SIG-M5 treated with dmso at 0.1 percent for 504 hours (cell line): Measurements from ENCODE around the gene DCTPP1.
A peak's percentile ranks its signal among the peaks of the same experiment; 100 is the strongest.

Experiments used
- DNase-seq: peaks from one replicate; lab custom pipeline; 2025; ENCODE audit not compliant: unreplicated experiment; lab: John Stamatoyannopoulos, UW

The DCTPP1 gene

DNA sequence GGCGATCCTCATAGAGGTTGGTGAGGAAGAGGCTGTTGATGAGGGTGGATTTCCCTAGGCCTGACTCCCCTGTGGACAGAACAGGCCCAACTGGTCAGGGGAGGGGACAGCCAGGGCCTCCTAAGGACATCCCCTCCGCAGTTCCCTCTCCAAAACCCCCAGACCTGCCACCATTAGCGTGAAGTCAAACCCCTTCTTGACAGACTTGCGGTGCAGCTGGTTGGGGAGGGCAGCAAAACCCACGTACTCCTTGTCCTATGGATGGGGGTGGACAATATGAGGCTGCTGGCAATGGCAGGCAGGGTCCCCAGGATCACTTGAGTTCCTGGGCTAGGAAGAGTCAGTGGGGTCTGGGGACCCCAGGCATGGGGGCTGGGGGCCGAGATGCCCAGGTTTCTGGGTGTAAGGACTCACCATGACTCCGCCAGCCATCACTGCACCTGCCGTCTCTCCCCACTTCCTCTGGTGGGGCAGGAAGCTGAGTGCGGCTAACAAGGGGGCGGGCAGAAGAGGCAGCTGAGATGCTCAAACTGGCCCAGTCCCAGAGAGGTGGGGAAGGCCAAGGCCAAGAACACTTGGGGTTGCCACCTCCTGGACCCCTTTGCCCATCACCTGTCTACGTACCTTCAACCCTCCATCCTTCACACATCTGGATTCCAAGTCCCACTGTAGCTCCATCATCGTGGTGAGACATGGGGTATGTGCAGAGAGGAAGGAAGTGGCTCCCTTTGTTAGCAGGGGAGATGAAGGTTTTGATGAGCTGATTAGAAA lies 47.5 kb downstream of the DCTPP1 start, which contains the start of gene SEPTIN1:
Gene SEPTIN1 (minus strand): TSS at position 451 of the 771 bp plus-strand sequence. CDS start 19 bp downstream, at position 432.
- DNase-seq = no peak

DNA sequence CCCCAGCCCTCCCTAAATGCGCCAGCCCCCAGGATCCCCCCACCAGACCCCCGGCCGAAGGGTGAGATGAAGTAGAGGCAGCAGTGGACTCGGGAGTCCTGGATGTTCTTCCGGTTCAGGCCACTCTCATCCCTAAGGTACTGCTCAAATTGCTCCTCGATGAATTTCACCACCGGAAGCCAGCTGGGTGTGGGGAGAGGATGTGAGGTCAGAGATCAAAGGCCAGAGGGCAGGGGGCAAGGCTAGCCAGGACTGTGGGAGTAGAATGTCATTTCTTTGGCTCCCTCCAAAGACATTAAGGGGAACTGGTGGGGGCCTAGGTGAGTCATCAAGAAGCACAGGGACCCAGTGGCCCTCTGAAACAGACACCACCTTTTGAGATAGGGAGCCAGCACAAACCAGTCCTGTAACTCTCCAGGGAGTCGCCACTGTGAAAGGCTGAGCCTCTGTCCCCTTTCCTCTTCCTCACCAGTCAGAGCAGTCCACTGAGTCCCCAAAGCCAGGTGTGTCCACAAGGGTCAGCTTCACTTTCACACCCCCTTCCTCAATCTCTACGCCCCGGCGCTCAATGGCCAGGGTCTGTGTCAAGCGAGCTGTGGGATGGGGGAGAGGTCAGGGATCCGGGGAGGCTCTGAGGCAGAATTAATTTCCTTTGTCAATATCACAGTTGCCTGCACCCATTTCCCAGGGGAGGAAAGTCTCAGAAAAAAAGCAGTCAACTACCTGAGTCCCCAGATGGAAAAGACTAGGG lies 48.4 kb downstream of the DCTPP1 start:
- DNase-seq = no peak

DNA sequence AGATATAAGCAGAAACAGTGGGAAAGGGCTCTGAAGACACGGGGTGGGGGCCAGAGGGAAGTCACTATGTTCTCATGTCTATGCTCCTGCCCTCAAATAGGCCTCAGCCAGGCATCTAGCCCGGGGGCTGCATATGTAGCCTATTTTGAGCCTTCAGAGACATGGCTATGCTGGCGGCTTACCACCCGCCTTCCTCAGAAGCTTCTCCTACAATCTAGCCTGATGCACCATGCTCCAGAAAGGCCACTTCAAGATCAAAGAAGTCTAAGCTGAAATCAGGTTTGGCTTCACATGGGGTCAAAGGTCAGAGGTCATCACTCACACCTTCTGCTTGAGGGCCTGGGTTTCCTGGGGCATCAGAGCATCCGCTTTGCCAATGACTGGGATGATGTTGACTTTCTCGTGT lies 49.0 kb downstream of the DCTPP1 start:
- DNase-seq = no peak

DNA sequence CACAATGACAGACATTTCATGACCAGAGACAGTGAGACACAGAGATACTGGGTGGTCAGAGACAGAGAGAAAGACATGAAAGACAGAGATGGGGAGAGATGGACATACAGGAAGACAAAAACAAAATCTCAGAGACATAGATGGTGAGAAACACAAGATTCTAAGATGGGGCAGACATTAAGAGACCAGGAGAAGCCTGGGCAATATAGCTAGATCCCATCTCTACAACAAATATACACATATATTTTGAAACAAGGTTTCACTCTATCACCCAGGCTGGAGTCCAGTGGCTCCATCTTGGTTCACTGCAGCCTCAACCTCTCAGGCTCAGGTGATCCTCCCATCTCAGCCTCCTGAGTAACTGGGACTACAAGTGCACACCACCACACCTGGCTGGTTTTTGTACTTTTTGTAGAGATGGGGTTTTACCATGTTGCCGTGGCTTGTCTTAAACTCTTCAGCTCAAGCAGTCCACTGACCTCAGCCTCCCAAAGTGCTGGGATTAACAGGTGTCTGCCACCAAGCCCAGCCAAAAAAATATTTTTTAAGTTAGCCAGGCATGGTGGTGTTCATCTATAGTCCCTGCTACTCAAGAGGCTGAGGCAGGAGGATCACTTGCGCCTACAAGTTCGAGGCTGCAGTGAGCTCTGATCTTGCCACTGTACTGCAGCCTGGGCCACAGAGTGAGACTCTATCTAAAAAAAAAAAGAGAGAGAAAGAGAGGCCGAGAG lies 49.6 kb downstream of the DCTPP1 start:
- no peak for DNase-seq

DNA sequence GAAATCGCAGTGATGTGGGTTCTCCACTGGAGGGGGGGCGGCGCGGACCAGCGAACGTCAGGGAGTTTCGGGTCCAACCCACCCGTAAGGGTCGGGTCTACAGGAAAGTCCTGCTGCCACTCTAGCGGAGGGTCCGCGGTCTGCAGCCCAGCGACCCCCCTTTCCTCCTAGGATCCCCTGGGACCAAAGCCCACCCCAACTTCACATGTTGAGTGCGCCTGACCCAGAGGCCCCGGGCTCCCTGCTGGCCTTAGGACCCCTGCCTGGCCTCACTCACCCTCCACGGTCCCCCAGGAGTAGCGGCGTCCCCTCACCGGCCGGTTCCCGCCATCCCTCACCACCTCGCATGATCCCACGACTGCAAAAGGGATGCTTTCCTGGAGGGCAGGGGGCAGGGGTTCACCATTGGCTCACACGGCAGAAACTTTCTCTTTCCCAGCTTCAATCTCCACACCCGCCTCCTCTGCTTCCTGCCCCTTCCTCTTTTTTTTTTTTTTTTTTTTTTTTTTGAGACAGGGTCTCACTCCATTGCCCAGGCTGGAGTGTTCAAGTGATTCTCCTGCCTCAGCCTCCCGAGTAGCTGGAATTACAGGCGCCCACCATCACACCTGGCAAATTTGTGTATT lies 50.6 kb downstream of the DCTPP1 start:
- DNase-seq = no peak

DNA sequence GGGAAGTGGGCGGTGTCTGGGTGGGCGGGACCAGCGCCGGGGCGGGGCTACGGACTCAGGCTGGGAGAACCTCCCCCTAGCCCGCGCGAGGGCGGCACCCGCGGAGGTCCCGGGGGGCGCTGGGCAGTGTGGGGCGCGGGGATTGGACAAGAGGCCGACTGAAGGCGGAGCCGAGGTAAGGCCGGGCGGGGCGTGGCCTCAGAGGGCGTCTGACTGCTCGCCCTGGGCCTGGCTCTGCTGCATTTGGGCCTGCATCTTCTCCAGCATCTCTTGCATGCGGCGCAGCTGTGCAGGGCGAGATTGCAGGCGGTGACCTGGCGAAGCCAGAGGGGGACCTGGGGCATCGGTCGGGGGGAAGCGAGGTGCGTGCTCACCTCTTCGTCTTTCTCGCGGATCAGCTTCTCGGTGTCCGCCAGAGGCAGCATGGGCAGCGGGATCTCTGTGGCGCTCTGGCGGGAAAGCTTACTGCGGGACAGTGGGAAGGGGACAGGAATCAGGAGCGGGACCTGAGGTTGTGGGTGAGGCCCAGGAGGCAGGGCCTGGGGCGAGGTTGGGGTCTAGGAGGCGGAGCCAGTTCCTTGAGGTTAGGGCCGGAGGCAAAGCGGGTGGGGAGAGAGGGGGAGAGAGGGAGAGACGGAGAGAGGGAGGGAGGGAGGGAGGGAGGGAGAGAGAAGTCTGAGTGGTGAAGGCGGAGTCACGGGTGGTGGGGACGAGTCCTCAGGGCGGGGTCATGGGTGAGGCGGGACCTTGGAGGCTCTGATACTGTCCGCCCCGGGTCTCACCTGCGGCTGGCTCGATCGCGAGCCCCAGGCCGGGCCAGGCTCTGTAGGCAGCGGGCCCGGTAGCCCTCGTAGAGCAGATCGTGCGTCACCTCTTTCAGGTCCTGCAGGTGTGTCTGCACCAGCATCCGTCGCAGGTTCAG lies 51.3 kb downstream of the DCTPP1 start:
- DNase-seq = peak; percentile 94

DNA sequence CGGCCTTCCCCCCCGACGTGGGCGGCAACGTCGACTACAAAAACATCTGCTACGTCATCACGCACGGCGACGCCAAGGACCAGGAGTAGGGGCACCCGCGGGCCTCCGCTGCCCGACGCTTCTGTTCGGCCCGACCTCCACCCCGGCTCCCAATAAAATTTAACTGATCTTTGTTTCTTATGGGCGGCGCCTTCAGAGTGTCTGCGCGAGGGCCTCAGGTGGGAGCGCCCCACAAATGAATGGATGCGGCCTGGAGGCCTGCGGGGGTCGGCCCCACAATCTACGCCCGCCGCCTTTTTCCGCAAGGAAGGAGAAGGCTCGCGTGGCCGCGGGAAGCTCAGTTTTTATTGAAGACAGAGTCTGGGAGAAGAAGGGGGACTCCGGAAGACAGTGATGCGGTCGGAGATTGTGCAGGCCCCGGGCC lies 52.0 kb downstream of the DCTPP1 start:
- DNase-seq = peak; percentile 82

DNA sequence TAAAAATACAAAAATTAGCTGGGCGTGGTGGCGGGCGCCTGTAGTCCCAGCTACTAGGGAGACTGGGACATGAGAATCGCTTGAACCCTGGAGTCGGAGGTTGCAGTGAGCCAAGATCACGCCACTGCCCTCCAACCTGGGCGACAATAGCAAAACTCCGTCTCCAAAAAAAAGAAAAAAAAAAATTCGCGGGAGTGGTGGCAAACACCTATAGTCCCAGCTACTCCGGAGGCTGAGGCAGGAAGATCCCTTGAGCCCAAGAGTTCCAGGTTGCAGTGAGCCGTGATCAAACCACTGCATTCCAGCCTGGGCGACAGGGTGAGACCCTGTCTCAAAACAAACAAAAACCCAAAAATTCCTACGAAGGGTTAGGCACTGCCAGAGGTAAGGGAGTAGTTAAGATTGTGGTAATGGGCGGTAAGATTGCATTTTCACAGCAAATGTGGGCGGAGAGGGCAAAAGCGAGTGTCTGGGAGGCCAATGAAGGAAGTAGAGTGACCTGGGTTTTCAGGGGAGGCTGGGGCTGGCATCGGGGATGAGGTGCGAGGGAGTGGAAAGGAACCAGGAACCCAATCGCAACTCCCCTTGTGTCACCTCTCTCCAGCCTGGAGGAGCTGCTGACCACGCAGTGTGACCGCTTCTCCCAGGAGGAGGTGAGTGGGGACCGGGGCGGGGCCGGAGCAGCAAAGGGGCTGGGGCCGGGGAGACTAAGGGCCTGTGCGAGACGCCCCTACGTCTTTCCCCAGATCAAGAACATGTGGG lies 52.6 kb downstream of the DCTPP1 start:
- DNase-seq = peak; percentile 70

DNA sequence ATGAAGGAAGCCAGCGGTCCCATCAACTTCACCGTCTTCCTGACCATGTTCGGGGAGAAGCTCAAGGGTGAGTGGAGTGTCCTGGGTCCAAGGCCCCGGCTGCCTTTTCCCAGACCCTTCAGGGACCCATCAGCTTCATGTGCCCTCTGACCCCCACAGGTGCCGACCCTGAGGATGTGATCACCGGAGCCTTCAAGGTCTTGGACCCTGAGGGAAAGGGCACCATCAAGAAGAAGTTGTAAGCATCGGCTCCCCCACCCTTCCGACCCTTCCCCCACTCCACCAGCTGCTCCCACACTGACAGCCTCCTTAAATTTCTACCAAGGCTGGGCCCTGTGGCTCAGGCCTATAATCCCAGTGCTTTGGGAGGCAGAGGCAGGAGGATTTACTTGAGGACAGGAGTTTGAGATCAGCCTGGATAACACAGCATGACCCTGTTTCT lies 53.3 kb downstream of the DCTPP1 start:
- no peak for DNase-seq

DNA sequence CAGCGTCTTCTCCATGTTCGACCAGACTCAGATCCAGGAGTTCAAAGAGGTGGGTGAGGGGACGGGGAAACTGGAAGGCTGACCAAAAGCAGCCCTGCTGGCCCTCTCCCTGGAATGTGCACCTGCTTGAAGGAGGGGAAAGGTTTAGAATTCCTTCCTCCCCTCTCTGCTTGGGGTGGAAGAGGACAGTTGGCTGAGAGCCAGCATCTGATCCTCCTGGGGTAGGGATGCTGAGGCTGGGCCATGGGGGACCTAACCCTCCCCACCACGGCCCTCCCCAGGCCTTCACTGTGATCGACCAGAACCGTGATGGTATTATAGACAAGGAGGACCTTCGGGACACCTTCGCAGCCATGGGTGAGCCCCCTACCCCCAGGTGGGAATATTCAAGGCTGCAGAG lies 54.0 kb downstream of the DCTPP1 start:
- no peak for DNase-seq

DNA sequence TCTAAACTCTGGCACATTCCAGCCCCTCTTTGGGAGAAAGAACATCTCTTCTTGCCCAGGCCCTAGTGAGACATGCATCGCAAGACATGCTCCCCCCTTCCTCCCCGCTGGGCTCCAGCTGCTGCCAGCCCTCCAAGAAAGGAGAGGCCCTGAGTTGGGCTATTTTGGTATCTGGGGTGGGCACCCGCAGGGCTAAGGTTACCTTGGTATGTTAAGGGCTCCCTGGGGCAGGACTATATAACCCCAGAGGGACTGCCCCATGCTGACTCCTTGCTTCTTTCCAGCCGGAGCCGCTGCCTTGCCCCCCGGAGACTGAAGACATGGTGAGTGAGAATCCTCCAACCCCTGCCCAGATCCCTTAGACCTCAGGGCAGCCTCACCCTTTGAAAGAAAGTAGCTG lies 55.3 kb downstream of the DCTPP1 start, which contains the start of gene MYL11:
Gene MYL11 (plus strand): TSS at position 265 of the 400 bp plus-strand sequence. CDS start 56 bp downstream, at position 321.
- no peak for DNase-seq
